Heart left ventricle (tissue), 16 donors: Measurements from ENCODE around the gene GALM. TPM values are rescaled to one million over a fixed set of nuclear protein-coding genes. Genes with fewer than 3 reads are reported as not detected.

Experiments
- ATAC-seq, 4 donors: fragments of 200-7000 bp; cut with Tn5 transposase; one replicate each; pipeline ENCODE4 v1.9.1; 2020 to 2022; ENCODE audit warnings: moderate library complexity in 4 of 4, mild to moderate bottlenecking in 3 of 4, moderate number of reproducible peaks in 1 of 4
- DNase-seq, 5 donors: peaks; one replicate each; pipeline ENCODE4 v3.0.0-alpha.2; 2020
- H3K27ac ChIP-seq, 12 donors: fragments of 200-600 bp; sonication (generic) in 4 of 12; one replicate each; pipeline versions ENCODE4 v1.5.0 to v1.8.0; 2016 to 2022; ENCODE audit warnings: mild to moderate bottlenecking in 2 of 12
- H3K27me3 ChIP-seq, 9 donors: fragments of 200-600 bp; sonication (generic) in 2 of 9; one replicate each; pipeline versions ENCODE4 v1.5.1 to v1.8.0; 2016 to 2022; ENCODE audit warnings: mild to moderate bottlenecking in 3 of 9
- H3K36me3 ChIP-seq, 9 donors: fragments of 200-600 bp; sonication (generic) in 2 of 9; one replicate each; pipeline versions ENCODE4 v1.5.0 to v1.8.0; 2018 to 2022; ENCODE audit warnings: mild to moderate bottlenecking in 2 of 9
- H3K4me1 ChIP-seq, 12 donors: fragments of 200-600 bp; sonication (generic) in 4 of 12; one replicate each; pipeline versions ENCODE4 v1.5.0 to v1.8.0; 2016 to 2022; ENCODE audit warnings: mild to moderate bottlenecking in 3 of 12
- H3K4me3 ChIP-seq, 12 donors: fragments of 200-600 bp; sonication (generic) in 4 of 12; one replicate each; pipeline versions ENCODE4 v1.5.0 to v1.8.0; 2017 to 2022; ENCODE audit warnings: mild to moderate bottlenecking in 9 of 12, moderate library complexity in 4 of 12
- H3K9me3 ChIP-seq, 12 donors: fragments of 200-600 bp; sonication (generic) in 4 of 12; one replicate each; pipeline versions ENCODE4 v1.5.0 to v1.8.0; 2016 to 2022; ENCODE audit warnings: mild to moderate bottlenecking in 1 of 12
- CTCF ChIP-seq, 12 donors: fragments of 200-600 bp; sonication (generic) in 4 of 12; IDR thresholded peaks; one replicate each; pipeline versions ENCODE4 v1.5.0 to v1.8.0; 2018 to 2022; ENCODE audit warnings: antibody characterized with exemption in 12 of 12, mild to moderate bottlenecking in 5 of 12
- POLR2A ChIP-seq, 2 donors: fragments of 450-650 bp; IDR thresholded peaks; one replicate each; pipeline ENCODE4 v1.6.1; 2017; ENCODE audit warnings: antibody characterized with exemption in 2 of 2, mild to moderate bottlenecking in 2 of 2, moderate library complexity in 2 of 2
- WGBS, 4 donors: extraction: QIAGEN DNeasy Blood & Tissue Kit in 2 of 4; methylation state at CpG; one replicate each; pipeline versions ENCODE4 v1.1.5 to v1.1.7; 2013 to 2018; 5-methylcytosine and 5-hydroxymethylcytosine counted together
- intact Hi-C, 10 donors: fragments of 100-400 bp; cut with DNase I; formaldehyde crosslinking; loops; one replicate each; pipeline versions ENCODE4 v1.11.1 to v1.14.2; 2022
- polyA plus RNA-seq, 2 donors: library from polyadenylated mRNA; stranded (reverse); fragments of 200-250 nt; gene quantifications; one replicate each; pipeline ENCODE4 v1.2.3, GENCODE V29; 2013
- total RNA-seq, 9 donors: library from RNA; depleted of rRNA in 2 of 9; stranded (reverse); fragments of >200 nt in 2 of 9; fragmentation: NEBNext Ultra II Directional in 3 of 9; extraction: Animal tissue kit (Norgen Biotek cat#: 25700) in 3 of 9; gene quantifications; one replicate each; pipeline versions ENCODE4 v1.1.0 to v1.2.4, GENCODE V29; 2016 to 2023
- donor health status: ischemic (EF 13 %, LVEDD 7.1; RV severe dilation, severe dysfunction).
- donor health status: healthy with polysubstance abuse.
- donor health status: DM: no; HTN: yes; CAD: no.
- donor health status: DM: no; HTN: no; CAD: no.
- donor health status: ischemic (EF 25% LVEDD 6.9; RV normal size, moderate dysfunction).
- donor health status: ischemic (EF 25% LVEDD 5.7; RV mildly dilated, moderate dysfunction).
- donor health status: healthy.
- donor health status: DM: yes; HTN: yes; CAD: no.
- donor health status: ischemic (EF 35%, LVEDD 5.7; RV mildly dilated, moderate dysfunction).
- donor health status: nonischemic (EF 11% LVEDD 7.7; RV severe dilation, severe dysfunction).
- donor health status: DM: yes; HTN: yes; CAD: no.
- donor health status: PGD.
- donor health status: ischemic (EF 29% LVEDD 5.4; RV normal size, mild dysfunction).
- donor health status: nonischemic (EF 23%, LVEDD 6.1; RV moderate dilation, normal function).

Gene GALM
- total and polyA plus RNA-seq, 11 donors = 6.3 to 25.3 (median 11.9) TPM

GRCh38 chr2:38661306-38661705, 4.6 kb upstream of the GALM start:
- H3K4me3 ChIP-seq = no peak overlapping the region
- WGBS, 4 donors = 75 to 85% (median 83%) methylated on average over 3 of the region's 3 CpGs
- ATAC-seq (no peak), DNase-seq (no peak)
- no peaks in the 10 kb centered on the region for H3K9me3 ChIP-seq
- peaks cover 0 to 31% (median 0%) of the 10 kb centered on the region in 12 donors for H3K4me1 ChIP-seq
- no peak overlapping the region for H3K27ac ChIP-seq
- intact Hi-C loops = loop anchor here in 1 of 10 donors (5.0 kb wide), 1 partner anchor 59 kb away; the partner anchor contains the start of gene HNRNPLL
- H3K27me3 ChIP-seq = no peaks in the 10 kb centered on the region
- H3K36me3 ChIP-seq = no peaks in the 10 kb centered on the region
- TF ChIP-seq CTCF (IDR thresholded peaks at IDR 0.05) (no peak), POLR2A (IDR thresholded peaks at IDR 0.05) (no peak)

- 0 to 6% (median 4%) methylated on average over 4 of the region's 4 CpGs for WGBS, 4 donors
- H3K27ac ChIP-seq = peak overlapping the region; percentile 11 to 93 (median 71)
- H3K27me3 ChIP-seq = no peaks in the 10 kb centered on the region
- peak overlapping the region; percentile 33 to 88 (median 70) for H3K4me3 ChIP-seq
- no peaks in the 10 kb centered on the region for H3K36me3 ChIP-seq
- H3K9me3 ChIP-seq = no peaks in the 10 kb centered on the region
- TF ChIP-seq CTCF (IDR thresholded peaks at IDR 0.05) (no peak), POLR2A (IDR thresholded peaks at IDR 0.05) (no peak)
- DNase-seq (no peak), ATAC-seq (peak; percentile 2 to 23 (median 20))
- peaks cover 0 to 61% (median 17%) of the 10 kb centered on the region in 12 donors for H3K4me1 ChIP-seq
- intact Hi-C loops = loop anchor here in 6 of 10 donors (2.0 to 5.0 kb wide), 3 partner anchors 56 to 64 kb away; partner anchors contain the start of gene HNRNPLL (in 6 of the 6)
Observed at GRCh38 chr2:38666556-38666910, 619 bp downstream of the GALM start.

GRCh38 chr2:38668092-38668491, 2.2 kb downstream of the GALM start:
- Histone ChIP-seq H3K4me1 (peaks cover 0 to 61% (median 17%) of the 10 kb centered on the region in 12 donors), H3K36me3 (no peaks in the 10 kb centered on the region), H3K9me3 (no peaks in the 10 kb centered on the region), H3K27me3 (no peaks in the 10 kb centered on the region), H3K27ac (peak overlapping the region in 1 of 12 donors; percentile 93), H3K4me3 (peak overlapping the region in 3 of 12 donors; percentile 77 to 88 (median 79))
- ATAC-seq (no peak), DNase-seq (no peak)
- 82 to 98% (median 91%) methylated on average over 4 of the region's 4 CpGs for WGBS, 4 donors
- intact Hi-C loops = loop anchor here in 5 of 10 donors (5.0 kb wide), 2 partner anchors 54 to 66 kb away; partner anchors contain the start of gene HNRNPLL (in 4 of the 5)
- TF ChIP-seq POLR2A (IDR thresholded peaks at IDR 0.05) = no peak

GRCh38 chr2:38668779-38669479, 3.0 kb downstream of the GALM start:
- Histone ChIP-seq H3K27ac (peak overlapping the region in 1 of 12 donors; percentile 93), H3K4me3 (no peak overlapping the region), H3K27me3 (no peaks in the 10 kb centered on the region), H3K9me3 (no peaks in the 10 kb centered on the region), H3K36me3 (no peaks in the 10 kb centered on the region), H3K4me1 (peaks cover 0 to 52% (median 17%) of the 10 kb centered on the region in 12 donors)
- no peak for DNase-seq
- TF ChIP-seq POLR2A (IDR thresholded peaks at IDR 0.05) (no peak), CTCF (IDR thresholded peaks at IDR 0.05) (no peak)
- intact Hi-C loops = loop anchor here in 5 of 10 donors (5.0 kb wide), 2 partner anchors 53 to 67 kb away; partner anchors contain the start of gene HNRNPLL (in 4 of the 5)
- no peak for ATAC-seq
- WGBS, 4 donors = 93 to 94% (median 94%) methylated on average over 15 to 16 of the region's 16 CpGs
